AG08396 (cell line): Measurements from ENCODE around the gene GPR176.
"Not testable (repeated sequence)": the region's sequence is repeated elsewhere in the genome, so short reads cannot be mapped to it uniquely, and the experiment has no call there.

Experiments used
- DNase-seq: peaks from one replicate; pipeline ENCODE4 v3.0.0; 2012; ENCODE audit warnings: low spot score, mixed read lengths

GPR176 gene

DNA sequence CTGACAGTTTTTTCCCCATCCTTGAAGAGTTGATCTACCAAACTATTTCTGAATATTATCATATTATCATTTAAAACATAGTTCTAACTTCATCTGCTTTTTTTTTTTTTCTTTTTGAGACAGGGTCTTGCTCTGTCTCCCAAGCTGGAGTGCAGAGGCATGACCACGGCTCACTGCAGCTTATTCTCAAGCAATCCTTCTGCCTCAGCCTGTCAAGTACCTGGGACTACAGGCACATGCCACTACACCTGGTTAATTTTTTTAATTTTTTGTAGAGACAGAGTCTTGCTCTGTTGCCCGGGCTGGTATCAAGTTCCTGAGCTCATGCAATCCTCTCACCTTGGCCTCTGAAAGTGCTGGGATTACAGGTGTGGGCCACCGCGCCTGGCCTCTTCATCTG is 15.2 kb upstream of the GPR176 start:
- DNase-seq, result no peak

DNA sequence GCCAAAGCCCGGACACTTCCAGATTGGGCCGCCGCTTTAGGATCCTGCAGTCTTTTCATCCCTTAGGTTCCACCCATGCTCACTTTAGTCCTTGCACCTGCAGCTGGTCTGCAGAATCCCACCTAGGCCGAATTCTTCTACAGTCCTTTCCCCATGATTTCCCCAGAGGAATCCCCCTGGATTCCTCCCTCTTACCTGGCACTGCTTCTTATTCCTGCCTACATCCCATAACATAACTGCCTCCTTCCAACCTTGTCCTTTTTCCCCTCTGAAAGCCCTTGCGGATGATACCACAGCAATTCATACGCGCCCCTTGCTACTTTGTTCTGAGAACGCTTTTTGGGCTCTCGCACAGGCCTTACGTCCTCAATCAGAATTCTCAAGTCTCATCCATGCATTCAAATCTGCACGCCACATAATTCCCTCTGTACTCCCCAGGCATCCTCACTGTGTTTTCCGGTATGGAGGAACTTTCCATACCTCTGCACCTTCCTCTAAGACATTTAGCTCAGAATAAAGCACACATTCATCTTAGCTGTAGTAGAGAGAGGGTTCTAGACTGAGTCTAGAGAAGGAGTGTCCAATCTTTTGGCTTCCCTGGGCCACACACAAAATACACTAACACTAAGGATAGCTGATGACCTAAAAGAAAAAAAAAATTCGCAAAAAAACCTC is 14.5 kb upstream of the GPR176 start:
- DNase-seq, result no peak

DNA sequence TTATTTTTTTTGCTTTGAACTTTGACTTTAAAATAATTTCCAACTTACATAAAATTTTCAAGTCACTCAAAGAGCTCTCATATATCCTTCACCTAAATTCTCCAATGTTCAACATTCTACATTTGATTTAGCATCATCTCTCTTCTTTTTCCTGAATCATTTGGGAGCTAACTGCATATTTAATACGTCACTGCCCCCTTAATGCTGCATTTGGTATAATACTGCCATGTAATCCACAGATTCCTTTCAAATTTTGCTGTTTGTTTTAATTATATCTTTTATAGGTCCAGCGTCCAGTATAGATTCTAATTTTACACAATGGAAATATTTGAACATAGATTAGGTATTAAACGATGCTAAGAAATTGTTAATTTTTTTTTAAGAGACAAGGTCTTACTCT is 11.5 kb upstream of the GPR176 start:
- DNase-seq, result no peak

DNA sequence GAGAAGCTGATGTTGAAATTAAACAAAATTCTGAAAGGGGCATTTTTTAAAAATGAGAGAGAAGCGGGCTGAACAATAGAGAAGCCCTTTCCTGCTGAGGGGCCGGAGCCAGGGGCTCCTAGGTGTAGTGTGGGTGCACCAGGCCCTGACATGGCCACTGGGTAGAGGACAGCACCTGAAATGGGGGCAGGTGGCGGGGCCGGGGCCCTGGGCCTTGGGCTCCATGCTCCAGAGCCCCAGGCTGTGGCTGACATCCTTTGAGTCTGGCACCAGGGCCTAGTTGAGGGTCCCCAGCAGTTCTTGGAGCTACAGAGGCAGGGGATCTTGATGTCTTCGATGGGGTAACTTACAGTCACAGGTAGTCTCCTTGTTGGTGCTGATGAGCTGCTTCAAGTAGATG is 6.5 kb upstream of the GPR176 start:
- no peak for DNase-seq

DNA sequence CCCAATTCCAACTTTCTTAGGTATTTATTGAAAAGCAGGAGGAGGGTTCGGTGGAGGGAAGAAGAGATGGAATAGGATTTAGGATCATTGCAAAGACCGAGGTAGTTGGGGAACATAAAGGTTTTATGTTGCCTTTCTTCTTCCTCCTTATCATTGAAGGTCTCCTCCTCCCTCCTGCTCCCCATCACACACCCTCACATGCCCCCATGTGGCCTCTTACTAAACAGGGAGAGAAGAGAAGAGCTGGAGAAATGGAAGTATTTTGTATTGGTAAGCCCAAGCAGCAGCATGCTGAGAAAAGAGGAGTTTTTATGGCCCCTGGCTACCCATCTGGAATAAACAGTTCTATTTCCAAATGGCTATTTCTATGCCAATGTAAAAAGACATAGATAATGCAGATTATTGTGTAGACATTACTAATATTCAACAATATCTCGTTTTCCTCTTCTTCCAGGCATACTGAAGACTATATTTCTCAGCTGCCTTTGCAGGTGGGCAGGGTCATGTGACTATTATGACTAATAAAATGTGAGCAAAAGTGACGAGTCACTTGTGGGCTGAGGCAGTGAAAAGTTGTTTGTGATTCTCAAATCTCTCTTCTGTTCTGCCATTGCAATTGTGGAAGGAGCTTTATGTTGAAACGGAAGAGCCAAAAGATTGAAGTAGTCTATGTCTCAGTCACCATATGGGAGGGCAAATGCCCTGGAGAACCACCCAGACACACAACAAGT is 5.2 kb upstream of the GPR176 start:
- DNase-seq, result no peak

DNA sequence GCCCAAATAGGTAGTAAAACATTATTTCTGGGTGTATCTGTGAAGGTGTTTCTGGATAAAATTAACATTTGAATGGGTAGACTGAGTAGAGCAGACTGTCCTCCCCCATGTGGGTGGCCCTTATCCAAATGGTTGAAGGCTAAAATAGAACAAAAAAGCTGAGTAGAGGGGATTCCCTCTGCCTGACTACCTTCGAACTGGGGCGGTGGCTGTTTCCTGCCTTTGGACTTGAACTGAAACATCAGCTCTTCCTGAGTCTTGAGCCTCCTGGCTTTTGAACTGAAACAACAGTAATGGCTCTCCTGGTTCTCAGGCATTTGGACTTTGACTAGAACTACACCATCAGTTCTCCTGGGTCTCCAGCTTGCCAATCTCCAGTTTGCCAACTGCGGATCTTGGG is 4.4 kb upstream of the GPR176 start:
- DNase-seq, result no peak

DNA sequence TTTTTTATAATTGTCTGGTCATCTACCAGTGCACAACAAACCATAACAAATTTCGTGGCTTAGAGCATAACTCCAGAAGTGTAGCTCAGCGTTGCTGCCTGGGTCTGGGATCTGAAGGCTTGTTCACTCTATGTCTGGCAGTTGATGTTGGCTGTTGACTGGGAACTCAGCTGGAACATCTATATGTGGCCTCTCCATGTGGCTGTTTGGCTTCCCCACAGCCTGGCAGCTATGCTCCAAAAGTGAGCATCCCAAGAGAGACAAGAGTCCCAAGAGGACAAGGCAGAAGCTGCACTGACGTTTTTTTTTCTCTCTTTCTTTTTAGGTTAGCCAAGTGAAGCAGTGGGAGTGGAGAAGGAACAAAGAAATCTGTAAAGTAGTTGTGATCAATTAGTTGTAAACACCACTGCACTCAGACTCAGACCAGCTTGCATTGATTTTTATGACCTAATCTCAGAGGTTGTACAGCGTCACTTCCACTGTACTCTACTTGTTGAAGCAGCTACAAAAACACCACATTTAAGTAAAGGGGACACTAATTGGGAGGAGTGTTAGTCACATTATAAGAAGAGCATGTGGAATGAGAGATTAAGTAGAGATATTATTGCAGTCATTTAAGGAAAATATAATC is 2.5 kb upstream of the GPR176 start:
- DNase-seq, result no peak

DNA sequence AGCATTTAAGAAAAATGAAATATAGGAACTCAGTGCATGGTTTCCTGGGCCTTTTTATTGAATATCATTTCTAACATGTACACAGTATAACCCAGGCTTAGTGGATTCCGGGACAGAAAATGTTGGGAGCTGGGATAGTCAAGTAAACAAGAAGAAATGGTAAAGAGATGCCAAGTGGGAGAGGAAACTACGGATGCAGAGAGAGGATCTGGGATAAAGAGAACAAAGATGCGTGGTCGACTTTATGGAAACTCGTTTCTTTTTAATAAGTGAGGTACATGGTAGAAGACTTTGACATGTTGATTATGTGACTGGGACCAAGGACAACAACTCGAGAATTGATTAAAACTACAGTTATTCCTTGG is 1.2 kb upstream of the GPR176 start:
- DNase-seq, result no peak

DNA sequence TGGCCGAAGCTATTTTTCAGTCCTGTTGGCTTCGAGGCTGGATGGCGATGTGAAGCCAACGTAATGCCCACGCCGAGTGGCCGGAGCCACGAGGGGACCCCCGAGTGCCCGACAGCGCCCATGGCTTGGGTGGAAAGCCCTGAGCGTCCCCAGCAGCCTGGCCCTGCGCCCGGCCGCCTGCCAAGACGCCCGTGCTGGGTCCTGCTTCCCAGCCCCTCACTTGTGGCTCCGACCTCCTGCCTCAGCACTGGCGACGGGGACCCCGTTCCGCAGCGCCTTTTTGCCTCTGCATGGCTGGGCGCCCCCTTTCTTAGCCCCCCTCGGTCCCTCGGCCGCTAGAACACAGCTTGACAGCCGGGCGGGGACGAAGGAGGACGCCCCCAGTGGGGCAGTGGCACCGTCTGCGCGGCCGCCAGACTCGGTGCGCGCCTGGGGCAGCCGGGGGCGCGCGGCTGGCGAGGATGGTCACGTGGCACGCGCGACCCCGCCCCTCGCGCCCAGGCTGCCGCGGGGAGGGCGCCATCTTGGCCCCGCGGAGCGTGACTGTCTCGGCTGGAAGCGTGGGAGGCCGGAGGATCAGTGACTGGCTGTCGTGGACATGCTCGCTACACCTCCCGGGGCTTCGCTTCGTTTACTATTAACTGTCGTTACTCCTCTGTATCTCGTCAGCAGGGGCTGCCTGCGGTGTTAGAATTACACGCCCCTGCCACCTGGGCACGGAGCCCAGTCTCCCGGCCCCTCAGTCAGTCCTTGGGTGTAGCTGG is 626 bp upstream of the GPR176 start:
- DNase-seq, result peak; percentile 86

DNA sequence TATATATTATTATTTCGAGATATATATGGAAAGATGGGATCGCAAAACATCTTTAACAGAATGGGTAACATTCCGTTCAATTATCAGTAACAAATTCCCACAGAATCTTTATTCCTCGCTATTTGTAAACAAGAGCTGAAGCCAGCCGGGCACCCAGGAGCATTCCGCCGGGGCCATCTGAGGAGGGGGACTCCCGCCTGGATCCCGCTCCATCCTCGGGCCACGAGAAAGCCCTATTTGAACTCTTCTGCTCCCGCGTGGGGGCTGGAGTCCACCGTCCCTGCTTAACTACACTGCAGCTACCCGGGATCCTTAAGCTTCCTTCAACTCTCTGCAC is 687 bp downstream of the GPR176 start:
- DNase-seq, result peak; percentile 43

DNA sequence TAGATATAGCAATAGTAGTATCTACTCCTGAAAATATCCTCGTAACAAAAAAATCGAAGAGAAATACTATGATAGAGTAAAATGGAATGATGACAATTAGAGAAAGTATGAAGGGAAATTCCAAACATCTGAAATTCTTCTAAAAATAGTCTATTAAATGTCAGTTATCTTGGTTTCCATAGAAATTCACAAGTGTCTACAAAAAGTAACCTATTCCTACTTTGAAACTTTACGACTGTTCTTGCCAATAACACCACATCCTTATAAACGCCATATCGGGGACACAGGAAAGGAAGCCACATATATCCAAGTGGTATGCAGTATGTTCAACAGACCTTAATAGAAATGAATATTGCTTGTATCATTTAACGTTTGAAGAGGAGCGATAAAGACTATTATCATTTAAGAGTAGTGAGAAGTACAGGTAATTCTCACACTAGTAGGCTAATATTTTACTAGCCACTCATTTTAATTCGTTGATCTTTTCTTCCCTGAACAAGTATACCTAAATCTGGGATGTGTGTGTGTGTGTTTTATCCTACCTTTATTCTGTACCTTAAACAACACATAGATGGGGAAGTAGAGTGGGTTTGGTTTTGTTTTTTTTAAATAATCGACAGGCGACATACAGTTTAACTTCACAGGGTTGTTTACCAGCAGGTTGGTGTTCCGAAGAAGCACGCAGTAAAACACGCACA is 1.2 kb downstream of the GPR176 start:
- DNase-seq, result peak; percentile 76

DNA sequence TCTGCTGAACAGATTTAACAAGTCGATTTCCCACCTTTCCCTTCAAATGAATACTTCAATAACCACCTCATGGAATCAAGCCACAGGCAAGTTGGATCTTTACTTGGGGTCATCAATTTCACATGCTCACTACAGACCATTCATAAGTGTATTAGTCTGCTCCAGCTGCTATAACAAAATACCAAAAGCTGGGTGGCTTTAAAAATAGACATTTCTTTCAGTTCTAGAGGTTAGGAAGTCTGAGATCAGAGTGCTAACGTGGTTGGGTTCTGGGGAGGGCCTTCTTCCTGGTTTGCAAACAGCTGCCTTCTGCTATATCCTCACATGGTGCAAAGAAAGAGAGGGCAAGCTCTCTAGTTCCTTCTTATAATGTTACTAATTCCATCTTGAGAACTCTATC is 5.1 kb downstream of the GPR176 start:
- no peak for DNase-seq

DNA sequence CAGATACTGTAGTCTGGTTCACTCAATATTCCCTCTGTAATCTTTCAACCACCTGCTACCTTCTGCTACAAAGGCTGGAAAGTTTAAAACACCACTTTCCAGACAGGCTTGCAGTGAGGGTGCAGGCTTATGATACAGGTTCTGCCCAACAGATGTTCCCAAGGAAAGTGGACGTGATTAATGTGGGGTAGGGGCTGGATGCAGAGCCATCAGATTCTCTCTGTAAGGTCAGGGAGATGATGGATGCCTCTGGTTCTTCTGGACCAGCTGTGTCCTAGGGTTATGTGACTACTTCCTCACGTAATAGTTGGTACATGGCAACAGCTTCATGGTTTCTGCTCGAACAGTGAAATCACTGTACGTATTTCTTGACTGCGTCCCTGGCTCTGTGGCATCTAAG is 11.1 kb downstream of the GPR176 start:
- DNase-seq, result no peak

DNA sequence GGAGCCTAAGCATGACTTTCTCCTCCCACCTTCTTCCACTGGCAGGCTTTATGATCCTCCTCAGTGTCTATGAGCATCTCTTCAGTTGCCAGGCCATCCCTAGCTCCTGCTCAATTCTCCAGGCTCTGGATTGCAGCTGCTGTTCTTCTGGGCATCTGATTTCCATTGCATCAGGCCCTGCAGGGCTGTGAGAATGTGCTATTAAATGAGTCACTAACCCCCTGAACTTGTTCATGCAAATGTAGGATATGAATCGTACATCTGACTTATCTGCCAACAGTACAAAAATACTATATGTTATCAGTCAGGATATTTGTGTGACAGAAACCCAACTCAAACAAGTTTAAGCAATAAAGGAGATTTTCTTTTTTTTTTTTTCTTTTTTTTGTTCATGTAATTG is 11.9 kb downstream of the GPR176 start:
- DNase-seq, result peak; percentile 78

DNA sequence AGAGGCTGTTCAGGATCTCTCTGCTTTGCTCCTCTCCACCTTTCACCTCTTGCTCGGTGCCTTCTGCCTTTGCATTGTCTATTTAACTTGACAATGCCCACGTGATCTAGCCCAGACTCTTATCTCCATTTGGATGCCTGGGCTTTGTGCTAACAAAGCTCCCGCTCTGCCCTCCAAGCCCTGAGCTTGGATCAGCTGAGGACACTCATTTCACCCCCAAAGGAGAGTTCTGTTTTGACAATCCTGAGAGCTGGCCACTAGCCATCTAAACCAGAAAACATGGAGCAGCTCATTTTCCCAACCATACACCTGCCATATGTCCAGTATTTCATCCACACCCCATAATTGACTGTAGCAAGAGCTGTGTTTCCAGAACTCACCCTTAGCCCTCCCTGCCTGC is 12.8 kb downstream of the GPR176 start:
- DNase-seq, result no peak

DNA sequence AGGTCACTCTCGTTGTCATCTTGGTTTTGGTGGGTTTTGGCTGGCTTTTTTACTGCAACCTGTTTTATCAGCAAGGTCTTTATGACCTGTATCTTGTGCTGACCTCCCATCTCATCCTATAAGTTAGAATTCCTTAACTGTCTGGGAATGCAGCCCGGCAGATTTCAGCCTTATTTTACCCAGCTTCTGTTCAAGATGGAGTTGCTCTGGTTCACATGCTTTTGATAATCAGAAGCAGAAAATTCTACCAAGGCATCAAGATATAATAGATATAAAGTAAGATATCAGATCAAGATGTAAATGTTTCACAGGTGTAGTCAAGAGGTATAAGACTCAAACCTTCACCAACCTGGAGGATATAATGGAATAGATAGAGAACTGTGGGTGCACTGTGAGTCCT is 16.0 kb downstream of the GPR176 start:
- DNase-seq, result no peak

DNA sequence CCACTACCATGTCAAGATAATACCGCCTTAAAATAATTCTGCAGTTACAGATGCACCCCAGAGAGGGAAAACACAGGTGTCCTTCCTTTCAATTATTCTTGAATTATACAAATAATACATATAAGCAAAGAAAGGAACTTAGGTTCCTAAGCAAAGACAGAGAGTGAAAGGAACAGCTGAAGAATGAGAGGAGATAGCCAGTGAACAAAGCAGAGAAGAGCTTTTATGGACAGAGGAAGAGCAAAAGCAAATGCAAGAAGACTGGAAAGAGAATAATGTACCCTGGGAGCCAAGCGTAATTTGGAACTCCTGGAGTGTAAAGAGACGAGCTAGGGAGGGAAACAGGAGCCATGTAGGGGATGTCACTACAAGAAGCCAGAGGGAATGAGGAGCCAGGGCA is 21.7 kb downstream of the GPR176 start:
- no peak for DNase-seq

DNA sequence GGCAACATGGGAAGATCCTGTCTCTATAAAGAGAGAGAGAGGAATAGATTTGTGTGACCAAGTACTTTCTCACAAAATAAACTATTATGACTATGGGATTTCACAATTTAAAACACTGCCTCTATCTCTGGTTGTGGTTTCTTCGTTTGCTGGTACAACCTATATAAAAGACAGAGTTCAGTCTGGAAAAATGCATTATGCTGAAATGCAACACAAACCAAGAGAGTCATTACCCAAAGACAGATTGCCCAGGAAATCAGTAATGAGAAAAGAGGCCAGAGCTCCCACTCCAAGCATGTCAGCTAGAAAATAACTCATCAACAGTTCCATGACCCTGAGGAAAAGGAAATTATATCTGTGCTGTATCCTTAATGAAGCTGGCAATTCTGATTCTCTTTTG is 23.2 kb downstream of the GPR176 start:
- DNase-seq, result peak; percentile 32

DNA sequence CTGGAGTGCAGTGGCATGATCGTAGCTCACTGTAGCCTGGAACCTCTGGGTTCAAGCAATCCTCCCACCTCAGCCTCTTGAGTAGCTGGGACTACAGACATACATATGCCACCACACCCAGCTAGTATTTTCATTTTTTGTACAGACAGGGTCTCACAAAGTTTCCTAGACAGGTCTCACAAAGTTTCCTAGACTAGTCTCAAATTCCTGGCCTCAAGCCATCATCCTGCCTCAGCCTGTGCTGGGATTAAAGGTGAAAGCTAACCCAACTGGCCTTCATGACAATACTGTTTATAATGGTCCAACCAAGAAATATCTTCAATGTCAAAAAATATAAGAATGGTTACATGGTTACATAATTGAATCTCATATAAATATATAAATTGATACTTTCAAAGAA is 24.0 kb downstream of the GPR176 start:
- DNase-seq, result no peak

DNA sequence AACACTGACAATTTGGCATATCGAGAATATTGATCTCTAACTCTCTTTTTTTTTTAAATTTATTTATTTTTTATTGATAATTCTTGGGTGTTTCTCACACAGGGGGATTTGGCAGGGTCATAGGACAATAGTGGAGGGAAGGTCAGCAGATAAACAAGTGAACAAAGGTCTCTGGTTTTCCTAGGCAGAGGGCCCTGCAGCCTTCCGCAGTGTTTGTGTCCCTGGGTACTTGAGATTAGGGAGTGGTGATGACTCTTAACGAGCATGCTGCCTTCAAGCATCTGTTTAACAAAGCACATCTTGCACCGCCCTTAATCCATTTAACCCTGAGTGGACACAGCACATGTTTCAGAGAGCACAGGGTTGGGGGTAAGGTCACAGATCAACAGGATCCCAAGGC is 27.0 kb downstream of the GPR176 start:
- not testable (repeated sequence) for DNase-seq

DNA sequence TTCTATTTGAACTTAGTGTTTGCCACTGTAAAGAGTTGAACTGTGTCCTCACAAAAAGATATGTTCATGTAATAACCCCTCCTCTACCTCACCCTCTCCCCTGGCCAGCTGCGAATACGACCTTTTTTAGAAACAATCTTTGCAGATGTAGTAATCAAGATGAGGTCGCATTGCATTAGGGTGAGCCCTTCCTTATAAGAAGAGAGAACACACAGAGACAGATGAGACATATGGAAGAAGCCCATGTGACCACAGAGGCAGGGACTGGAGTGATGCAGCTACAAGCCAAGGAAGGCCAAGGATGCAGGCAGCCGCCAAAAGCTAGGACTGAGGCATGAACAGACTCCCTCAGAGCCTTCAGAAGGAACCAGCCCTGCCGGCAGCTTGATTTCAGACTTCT is 27.6 kb downstream of the GPR176 start:
- no peak for DNase-seq

DNA sequence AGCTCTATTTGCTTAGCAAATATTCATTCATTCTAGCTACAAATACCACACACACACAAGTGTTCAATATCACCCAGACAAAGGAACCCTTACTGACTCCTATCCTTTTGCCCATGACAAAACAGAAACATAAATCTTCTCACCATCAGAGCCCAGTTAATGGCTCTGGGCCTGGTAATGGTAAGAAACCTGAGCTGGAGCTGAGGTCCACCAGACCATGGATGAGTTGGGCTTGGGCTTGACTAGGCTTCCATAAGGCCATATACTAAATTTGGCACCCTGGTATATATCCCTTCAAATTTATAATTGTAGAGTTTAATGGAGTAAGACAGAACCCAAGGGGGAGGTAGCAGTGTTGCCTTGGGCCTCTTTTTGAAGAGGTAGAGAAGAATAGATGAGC is 29.4 kb downstream of the GPR176 start:
- no peak for DNase-seq
